ENCODE measurements around the gene LRRC31.

The LRRC31 gene

GRCh38 chr3:169879845-169880575 lies 10.3 kb upstream of the LRRC31 start:
- TF ChIP-seq, protein P1, sequence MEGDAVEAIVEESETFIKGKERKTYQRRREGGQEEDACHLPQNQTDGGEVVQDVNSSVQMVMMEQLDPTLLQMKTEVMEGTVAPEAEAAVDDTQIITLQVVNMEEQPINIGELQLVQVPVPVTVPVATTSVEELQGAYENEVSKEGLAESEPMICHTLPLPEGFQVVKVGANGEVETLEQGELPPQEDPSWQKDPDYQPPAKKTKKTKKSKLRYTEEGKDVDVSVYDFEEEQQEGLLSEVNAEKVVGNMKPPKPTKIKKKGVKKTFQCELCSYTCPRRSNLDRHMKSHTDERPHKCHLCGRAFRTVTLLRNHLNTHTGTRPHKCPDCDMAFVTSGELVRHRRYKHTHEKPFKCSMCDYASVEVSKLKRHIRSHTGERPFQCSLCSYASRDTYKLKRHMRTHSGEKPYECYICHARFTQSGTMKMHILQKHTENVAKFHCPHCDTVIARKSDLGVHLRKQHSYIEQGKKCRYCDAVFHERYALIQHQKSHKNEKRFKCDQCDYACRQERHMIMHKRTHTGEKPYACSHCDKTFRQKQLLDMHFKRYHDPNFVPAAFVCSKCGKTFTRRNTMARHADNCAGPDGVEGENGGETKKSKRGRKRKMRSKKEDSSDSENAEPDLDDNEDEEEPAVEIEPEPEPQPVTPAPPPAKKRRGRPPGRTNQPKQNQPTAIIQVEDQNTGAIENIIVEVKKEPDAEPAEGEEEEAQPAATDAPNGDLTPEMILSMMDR (IDR thresholded peaks at IDR 0.05; ENCODE audit: low read depth, low read length, missing control alignments) = no peak

DNA sequence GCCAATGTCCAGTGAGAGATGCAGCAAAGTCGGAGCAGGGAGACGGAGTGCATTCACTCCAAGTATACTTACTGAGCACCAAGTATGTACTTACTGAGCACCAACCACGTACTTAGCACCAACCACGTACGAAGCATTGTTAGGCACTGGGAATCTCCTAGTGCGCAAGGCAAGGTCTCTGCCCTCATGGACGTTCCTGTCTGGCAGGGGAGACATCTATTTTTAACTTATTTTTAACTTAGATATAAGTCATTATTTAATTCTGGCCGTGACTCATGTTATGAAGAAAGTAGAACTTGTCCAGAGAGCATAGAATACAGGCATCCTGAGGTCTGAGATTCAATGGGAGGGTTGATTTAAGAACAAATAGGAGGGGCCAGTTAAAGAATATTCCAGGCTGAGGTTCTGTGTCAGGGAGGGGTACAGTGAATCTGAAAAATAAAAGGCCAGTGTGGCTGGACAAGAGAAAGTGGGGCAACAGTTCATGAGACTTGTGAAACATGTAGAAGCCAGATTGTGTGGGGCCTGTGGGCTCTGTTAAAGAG lies 9.3 kb upstream of the LRRC31 start:
- no peak for DNase-seq (ENCODE audit: low read depth)
- no peak overlapping the region for H3K4me3 ChIP-seq (ENCODE audit: low read depth, low read length)
- TF ChIP-seq, protein P1 (IDR thresholded peaks at IDR 0.05; ENCODE audit: low read depth, low read length, missing control alignments) = no peak

More at GRCh38 chr3:169879845-169880575, 10.3 kb upstream of the LRRC31 start:
- DNase-seq (ENCODE audit: low read depth) = no peak
- no peak overlapping the region for H3K4me3 ChIP-seq (ENCODE audit: low read depth, low read length)

DNA sequence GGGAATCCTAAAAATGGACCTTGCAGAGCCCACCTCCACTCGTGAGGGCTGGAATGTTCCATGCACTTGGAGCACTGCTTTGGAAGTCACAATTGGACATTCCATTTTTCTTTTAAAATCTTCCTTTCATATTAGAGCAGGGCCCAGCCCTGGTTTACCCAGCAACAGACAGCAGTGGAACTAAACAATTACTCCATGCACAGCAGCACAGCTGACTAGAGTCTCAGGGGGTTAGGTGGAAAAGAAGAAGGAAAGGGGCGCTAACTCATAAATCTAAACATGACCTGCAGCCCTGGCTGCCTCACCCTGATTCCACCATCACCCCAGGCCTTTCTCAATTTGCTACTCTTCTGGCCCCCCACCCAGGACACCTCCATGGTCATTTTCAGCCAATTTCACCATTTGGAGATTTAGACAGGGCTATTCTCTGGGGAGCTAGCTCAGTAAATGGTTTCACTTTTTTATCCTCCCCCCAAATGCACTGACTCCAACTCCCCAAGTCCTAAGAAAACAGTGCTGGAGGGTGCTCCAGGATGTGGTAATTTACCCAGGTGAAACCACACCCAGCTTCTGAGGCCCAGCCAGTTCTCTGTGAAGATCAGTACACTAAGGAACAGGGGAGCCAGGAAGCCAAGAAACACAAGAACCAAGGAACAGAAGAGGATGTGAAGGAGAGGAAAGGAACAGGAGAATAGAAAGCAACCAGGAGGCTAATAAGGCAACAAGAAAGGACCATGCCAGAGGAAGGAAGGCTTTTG lies 1.6 kb upstream of the LRRC31 start:
- H3K4me3 ChIP-seq (ENCODE audit: low read depth, low read length) = no peak overlapping the region
- no peak for DNase-seq (ENCODE audit: low read depth)
- TF ChIP-seq, protein P1 (IDR thresholded peaks at IDR 0.05; ENCODE audit: low read depth, low read length, missing control alignments) = no peak

DNA sequence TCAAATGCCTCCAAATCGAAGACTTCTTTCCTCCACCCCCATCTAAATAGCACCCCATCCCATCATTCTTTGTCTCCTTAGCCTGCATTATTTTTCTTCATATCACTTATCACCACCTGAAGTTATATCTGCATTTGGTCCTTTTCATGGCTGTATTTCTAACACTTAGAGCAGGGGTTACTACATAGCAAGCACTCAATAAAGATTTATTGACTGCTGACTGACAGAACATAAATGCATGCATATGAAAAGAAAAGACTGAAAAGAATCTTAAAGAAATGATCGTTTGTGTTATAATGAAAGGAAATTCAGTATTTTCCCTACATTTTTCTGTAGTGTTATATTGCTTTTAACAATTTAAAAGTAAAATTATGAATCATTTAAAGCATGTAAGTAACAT lies 1.4 kb downstream of the LRRC31 start:
- H3K4me3 ChIP-seq (ENCODE audit: low read depth, low read length) = no peak overlapping the region
- TF ChIP-seq, protein P1 (IDR thresholded peaks at IDR 0.05; ENCODE audit: low read depth, low read length, missing control alignments) = no peak
- no peak for DNase-seq (ENCODE audit: low read depth)

DNA sequence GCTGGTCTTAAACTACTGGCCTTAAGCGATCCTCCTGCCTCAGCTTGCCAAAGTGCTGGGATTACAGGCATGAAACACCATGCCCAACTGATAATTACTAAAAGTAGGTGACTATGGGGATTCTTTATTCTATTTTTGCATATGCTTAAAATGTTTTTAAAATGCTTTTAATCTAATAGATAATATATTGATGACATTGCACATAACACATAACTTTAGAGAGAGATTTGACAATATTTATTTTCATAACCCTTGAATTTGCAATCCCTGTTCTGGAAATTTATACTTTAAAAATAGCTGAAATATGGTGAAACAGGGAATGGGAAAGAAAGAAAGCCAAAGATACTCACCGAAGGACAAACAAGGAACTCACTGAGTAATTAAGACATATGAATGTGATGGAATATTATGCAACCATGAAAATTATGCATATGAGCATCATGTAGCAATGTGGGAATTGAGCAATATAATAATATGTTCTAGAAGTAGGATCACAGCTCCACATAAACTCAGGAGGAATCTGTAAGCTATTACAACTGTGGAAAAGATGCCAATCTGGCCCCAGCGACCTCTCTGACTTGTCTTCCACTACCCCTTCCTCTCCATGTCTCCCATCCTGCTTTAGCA lies 2.0 kb downstream of the LRRC31 start:
- TF ChIP-seq, protein P1 (IDR thresholded peaks at IDR 0.05; ENCODE audit: low read depth, low read length, missing control alignments) = no peak
- DNase-seq (ENCODE audit: low read depth) = no peak
- no peak overlapping the region for H3K4me3 ChIP-seq (ENCODE audit: low read depth, low read length)

GRCh38 chr3:169865176-169865767 lies 4.5 kb downstream of the LRRC31 start:
- DNase-seq (ENCODE audit: low read depth) = no peak
- H3K4me3 ChIP-seq (ENCODE audit: low read depth, low read length) = no peak overlapping the region
- TF ChIP-seq, protein P1 (IDR thresholded peaks at IDR 0.05; ENCODE audit: low read depth, low read length, missing control alignments) = no peak

Data from GM12864 (cell line).